GM18870 (cell line): Measurements from ENCODE around the gene SGMS1.
"Not testable (repeated sequence)": the region's sequence is repeated elsewhere in the genome, so short reads cannot be mapped to it uniquely, and the experiment has no call there.

ENCODE experiments used
- ATAC-seq: cut with Tn5 transposase; IDR thresholded peaks from one replicate; pipeline ENCODE4 v1.9.1; 2021; ENCODE audit warnings: moderate library complexity; ENCODE audit not compliant: unreplicated experiment

SGMS1 gene

GRCh38 chr10:50512743-50513416, 110.9 kb downstream of the SGMS1 start:
- peak; percentile 44 for ATAC-seq

GRCh38 chr10:50512214-50512595, 111.6 kb downstream of the SGMS1 start:
- ATAC-seq, result no peak

GRCh38 chr10:50511492-50512213, 112.1 kb downstream of the SGMS1 start:
- ATAC-seq, result peak; percentile 36

DNA sequence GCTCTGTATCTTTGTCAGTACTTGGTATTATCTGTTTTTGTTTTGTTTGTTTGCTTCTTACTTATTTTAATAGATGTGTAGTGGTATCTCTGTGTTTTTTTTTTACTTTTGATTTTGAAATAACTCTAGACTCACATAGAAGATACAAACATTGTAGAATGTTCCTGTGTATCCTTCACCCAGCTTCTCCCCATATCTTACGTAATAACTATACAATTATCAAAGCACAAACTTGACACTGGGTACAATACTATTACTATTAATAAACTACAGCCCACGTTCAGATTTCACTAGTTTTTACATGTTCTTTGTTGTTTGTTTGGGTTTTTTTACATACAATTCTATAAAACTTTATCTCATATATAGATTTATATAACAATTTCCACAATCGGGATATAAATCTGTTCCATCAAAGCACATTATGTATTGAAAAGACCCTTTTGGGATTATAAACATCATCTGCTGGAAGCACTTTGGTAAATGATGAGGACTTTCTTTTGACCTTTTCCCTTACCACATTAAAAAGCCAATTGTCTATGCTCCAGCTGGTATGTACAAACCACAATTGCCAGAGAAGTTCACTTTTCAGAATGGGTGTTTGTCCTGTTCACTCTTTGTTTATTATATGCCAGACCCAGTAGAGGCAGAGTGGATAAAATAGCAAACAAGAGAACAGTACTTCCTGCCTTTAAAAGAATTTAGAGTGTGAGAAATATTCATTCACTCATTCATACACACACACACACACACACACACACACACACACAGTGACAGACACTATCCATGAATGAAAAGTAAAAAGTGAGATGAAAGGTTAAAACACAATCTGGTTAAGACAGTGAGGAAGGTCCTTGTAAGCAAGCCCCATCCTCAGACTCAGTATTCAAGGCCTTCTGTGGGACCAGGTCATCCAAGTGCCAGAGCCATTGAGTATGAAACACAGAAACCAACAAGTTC, 113.0 kb downstream of the SGMS1 start:
- no peak for ATAC-seq

- peak; percentile 64 for ATAC-seq
Observed at GRCh38 chr10:50508315-50509051, 115.3 kb downstream of the SGMS1 start.

DNA sequence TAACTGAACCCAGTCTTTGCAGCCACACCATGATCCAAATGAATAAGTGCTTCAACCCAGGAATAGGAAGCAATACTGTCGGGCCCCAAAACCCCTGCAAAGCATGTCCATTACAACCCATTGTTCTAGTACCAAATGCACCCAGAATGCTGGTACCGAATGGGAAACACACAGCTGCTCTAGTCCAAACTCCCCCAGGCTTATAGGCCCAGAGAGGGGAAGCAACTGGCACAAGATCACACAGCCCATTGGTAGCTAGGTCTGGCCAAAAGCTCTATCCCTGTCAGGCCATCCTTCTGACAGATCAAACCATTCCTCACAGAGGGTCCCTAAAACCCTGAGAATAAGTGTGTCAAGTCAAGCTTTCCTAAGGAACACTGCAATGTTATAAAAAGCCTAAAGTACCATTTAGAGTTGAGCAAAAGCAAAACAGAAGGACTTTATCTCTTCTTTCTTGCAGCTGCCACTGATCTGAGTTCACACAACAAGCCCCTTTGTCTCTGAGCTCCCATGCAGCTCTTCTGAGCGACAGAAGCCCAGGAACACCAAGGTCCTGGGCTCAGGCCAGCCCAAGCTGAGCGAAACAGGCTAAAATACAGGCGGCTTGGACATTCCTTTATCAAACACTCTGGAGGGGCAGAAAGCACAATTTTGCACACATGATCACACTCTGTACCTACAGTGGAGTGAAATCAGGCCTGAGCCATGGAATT, 116.7 kb downstream of the SGMS1 start:
- ATAC-seq, result no peak

GRCh38 chr10:50504389-50504788, 119.4 kb downstream of the SGMS1 start:
- ATAC-seq, result no peak

DNA sequence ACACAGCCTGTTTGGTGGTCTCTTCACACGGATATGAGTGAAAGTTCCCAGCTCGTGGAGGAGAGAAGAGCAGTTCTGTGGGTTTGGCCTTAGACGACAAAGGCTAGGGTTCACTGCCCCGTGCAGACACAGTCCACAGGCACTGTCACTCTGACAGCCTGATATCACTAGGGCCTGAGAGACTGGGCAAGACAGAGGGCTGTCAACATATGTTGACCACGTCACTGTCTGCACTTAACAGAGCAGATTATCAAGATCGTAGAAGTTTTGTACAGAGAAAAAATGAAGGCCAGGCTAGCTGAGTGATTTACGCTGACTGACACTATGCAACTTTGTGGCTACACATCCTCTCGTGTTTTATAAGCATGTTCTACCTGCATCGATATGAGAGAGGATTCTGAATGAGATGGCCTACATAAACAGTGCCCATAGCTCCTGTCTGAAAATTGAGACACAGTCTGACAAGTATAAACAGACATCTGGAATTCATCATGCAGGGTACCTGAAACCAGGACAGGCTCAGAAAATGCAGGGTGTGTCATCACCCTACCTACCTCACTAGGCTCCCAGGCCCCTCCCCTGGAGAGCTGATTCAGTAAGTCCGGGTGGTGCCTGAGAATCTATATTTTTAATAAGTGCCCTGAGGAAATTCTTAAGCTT, 120.0 kb downstream of the SGMS1 start:
- ATAC-seq, result no peak

GRCh38 chr10:50503156-50503555, 120.6 kb downstream of the SGMS1 start:
- ATAC-seq, result not testable (repeated sequence)

GRCh38 chr10:50501924-50502452, 121.8 kb downstream of the SGMS1 start:
- peak; percentile 43 for ATAC-seq

GRCh38 chr10:50501478-50501877, 122.3 kb downstream of the SGMS1 start:
- no peak for ATAC-seq

DNA sequence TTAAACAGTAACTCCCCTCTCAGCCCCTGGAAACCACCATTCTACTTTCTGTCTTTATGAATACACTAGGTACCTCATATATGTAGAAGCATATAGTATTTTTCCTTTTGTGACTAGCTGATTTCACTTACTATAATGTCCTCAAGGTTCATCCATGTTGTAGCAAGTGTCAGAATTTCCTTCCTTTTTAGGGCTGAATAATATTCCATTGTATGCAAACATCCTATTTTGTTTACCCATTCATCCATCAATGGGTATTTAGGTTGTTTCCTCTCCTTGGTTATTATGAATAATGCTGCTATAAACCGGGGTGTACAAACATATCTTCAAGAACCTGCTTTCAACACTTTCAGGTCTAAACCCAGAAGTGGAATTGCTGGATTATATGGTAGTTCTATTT, 125.3 kb downstream of the SGMS1 start:
- no peak for ATAC-seq

DNA sequence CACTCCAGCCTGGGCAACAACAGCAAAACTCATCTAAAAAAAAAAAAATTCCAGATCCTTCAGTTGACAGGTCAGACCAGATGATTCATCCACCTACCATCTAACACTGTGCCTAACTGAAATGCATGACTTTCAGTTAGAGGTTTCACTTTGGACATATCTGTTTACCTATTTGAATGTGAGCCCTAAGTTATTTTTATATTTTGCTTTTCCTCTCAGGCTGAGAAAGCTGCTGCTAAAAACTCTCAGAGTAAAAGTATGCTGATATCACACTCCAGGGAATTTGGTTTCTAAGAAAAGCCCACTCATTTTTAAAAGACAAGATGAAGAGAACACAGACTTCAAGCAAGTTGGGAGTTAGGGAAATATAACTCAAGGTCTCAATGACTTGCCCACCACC, 126.0 kb downstream of the SGMS1 start:
- peak; percentile 91 for ATAC-seq

DNA sequence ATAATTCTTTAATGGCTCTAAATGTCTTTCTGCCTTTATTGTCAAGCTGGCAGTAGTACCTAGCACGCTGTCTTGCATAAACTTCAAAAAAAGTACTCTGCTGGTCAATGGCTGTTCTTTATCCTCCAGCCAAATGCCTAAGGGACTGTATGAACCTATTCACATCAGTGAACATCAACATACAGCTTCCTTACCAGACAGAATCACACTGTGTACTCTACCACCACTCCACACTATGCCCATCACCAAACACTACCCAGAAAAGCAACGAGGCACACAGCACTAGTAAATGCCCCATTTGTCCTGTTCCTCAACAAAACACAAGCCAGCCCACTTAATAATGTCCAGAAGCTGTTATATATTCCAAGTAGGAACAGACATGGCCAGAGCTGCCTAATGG, 127.5 kb downstream of the SGMS1 start:
- no peak for ATAC-seq

DNA sequence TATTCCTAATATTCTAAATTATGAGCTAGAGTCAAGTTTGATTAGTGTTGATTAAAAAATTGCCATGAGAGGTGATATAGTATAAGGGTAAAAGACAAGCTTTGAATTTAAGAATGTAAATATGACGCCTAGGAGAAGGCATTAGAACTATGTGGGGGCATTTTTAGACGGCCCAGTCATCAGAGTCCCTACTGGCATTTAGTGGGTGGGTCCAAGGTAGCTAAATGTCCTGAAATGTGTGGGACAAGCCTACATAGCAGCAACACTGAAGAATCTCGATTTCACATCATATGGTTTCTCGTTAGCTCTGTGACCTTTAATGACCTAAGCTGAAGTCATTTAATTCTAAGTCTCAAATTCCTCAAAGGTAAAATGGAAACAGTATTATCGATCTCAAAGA, 133.5 kb downstream of the SGMS1 start:
- no peak for ATAC-seq

DNA sequence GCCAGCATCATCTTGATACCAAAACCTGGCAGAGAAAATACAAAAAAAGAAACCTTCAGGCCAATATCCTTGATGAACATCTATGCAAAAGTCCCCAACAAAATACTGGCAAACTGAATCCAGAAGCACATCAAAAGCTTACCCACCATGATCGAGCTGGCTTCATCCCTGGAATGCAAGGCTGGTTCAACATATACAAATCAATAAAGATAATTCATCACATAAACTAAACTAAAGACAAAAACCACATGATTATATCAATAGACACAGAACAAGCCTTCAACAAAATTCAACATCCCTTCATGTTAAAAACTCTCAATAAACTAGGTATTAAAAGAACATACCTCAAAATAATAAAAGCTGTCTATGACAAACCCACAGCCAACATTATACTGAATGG, 139.2 kb downstream of the SGMS1 start:
- not testable (repeated sequence) for ATAC-seq

- peak; percentile 75 for ATAC-seq
Observed at GRCh38 chr10:50480054-50481007, 143.4 kb downstream of the SGMS1 start.
